Activated T-cell treated with anti-CD3 and anti-CD28 coated beads, Interleukin-2, amount 50 U/mL, for 4 hours (primary cell): ENCODE measurements around the gene JOSD2. TPM values are rescaled to one million over a fixed set of nuclear protein-coding genes. Genes with fewer than 3 reads are reported as not detected.

Source experiments
- ATAC-seq, 2 donors: fragments of 200-7000 bp; cut with Tn5 transposase; one replicate each; pipeline ENCODE4 v1.10.0; 2021
- DNase-seq: peaks from one replicate; pipeline ENCODE4 v3.0.0-alpha.2; 2020
- H3K27me3 Mint-ChIP-seq: one replicate; pipeline ENCODE4 v1.8.0; 2021; ENCODE audit warnings: low read depth, mixed read lengths
- H3K36me3 Mint-ChIP-seq: one replicate; pipeline ENCODE4 v1.8.0; 2022; ENCODE audit warnings: mixed read lengths; ENCODE audit not compliant: insufficient read depth
- H3K4me1 Mint-ChIP-seq: one replicate; pipeline ENCODE4 v1.8.0; 2021; ENCODE audit warnings: low read depth, mixed read lengths
- H3K4me3 Mint-ChIP-seq: one replicate; pipeline ENCODE4 v1.8.0; 2021; ENCODE audit warnings: mild to moderate bottlenecking, moderate library complexity, mixed read lengths
- H3K9me3 Mint-ChIP-seq: one replicate; pipeline ENCODE4 v1.8.0; 2021; ENCODE audit warnings: mixed read lengths
- total RNA-seq, 3 donors: library from RNA; stranded (reverse); gene quantifications; one replicate each; pipeline ENCODE4 v1.2.1, GENCODE V29; 2021

The JOSD2 gene
- total RNA-seq, 3 donors from 2014 or later, result 51.7 to 59.4 (median 55.6) TPM

- peaks cover 1% of the 10 kb centered on the region for H3K4me1 Mint-ChIP-seq
- H3K9me3 Mint-ChIP-seq, result no peaks in the 10 kb centered on the region
- H3K4me3 Mint-ChIP-seq, result no peak overlapping the region
- H3K27me3 Mint-ChIP-seq, result peaks cover 50% of the 10 kb centered on the region
- H3K36me3 Mint-ChIP-seq, result no peaks in the 10 kb centered on the region
- DNase-seq (no peak), ATAC-seq (no peak)
Measured at GRCh38 chr19:50550594-50550966, 39.6 kb upstream of the JOSD2 start.

- peaks cover 45% of the 10 kb centered on the region for H3K27me3 Mint-ChIP-seq
- ATAC-seq, result no peak
Measured at GRCh38 chr19:50549927-50550593, 39.1 kb upstream of the JOSD2 start.

GRCh38 chr19:50549059-50549926 is 38.3 kb upstream of the JOSD2 start:
- no peaks in the 10 kb centered on the region for H3K36me3 Mint-ChIP-seq
- H3K9me3 Mint-ChIP-seq, result no peaks in the 10 kb centered on the region
- H3K27me3 Mint-ChIP-seq, result peaks cover 39% of the 10 kb centered on the region
- DNase-seq (no peak), ATAC-seq (no peak)
- peaks cover 1% of the 10 kb centered on the region for H3K4me1 Mint-ChIP-seq
- H3K4me3 Mint-ChIP-seq, result no peak overlapping the region

More at GRCh38 chr19:50549927-50550593, 39.1 kb upstream of the JOSD2 start:
- peaks cover 1% of the 10 kb centered on the region for H3K4me1 Mint-ChIP-seq
- no peaks in the 10 kb centered on the region for H3K36me3 Mint-ChIP-seq
- no peaks in the 10 kb centered on the region for H3K9me3 Mint-ChIP-seq
- no peak for DNase-seq
- no peak overlapping the region for H3K4me3 Mint-ChIP-seq

- Mint-ChIP-seq H3K9me3 (no peaks in the 10 kb centered on the region), H3K4me1 (peaks cover 1% of the 10 kb centered on the region), H3K36me3 (no peaks in the 10 kb centered on the region), H3K27me3 (peaks cover 34% of the 10 kb centered on the region), H3K4me3 (no peak overlapping the region)
- ATAC-seq, result no peak
- no peak for DNase-seq
Measured at GRCh38 chr19:50548191-50549058, 37.4 kb upstream of the JOSD2 start.

GRCh38 chr19:50547385-50548190 is 36.6 kb upstream of the JOSD2 start:
- peaks cover 1% of the 10 kb centered on the region for H3K4me1 Mint-ChIP-seq
- ATAC-seq (no peak), DNase-seq (no peak)
- peaks cover 25% of the 10 kb centered on the region for H3K27me3 Mint-ChIP-seq
- no peaks in the 10 kb centered on the region for H3K36me3 Mint-ChIP-seq
- no peak overlapping the region for H3K4me3 Mint-ChIP-seq
- no peaks in the 10 kb centered on the region for H3K9me3 Mint-ChIP-seq

GRCh38 chr19:50546527-50547221 is 35.7 kb upstream of the JOSD2 start:
- H3K27me3 Mint-ChIP-seq, result peaks cover 19% of the 10 kb centered on the region

GRCh38 chr19:50542943-50543342 is 32.0 kb upstream of the JOSD2 start:
- Mint-ChIP-seq H3K36me3 (no peaks in the 10 kb centered on the region), H3K27me3 (no peaks in the 10 kb centered on the region), H3K4me3 (no peak overlapping the region), H3K4me1 (no peaks in the 10 kb centered on the region), H3K9me3 (no peaks in the 10 kb centered on the region)
- DNase-seq (no peak), ATAC-seq (no peak)

More at GRCh38 chr19:50546527-50547221, 35.7 kb upstream of the JOSD2 start:
- no peak overlapping the region for H3K4me3 Mint-ChIP-seq
- H3K36me3 Mint-ChIP-seq, result no peaks in the 10 kb centered on the region
- ATAC-seq (no peak), DNase-seq (no peak)
- H3K4me1 Mint-ChIP-seq, result peaks cover 1% of the 10 kb centered on the region
- H3K9me3 Mint-ChIP-seq, result no peaks in the 10 kb centered on the region

GRCh38 chr19:50537769-50538230 is 26.8 kb upstream of the JOSD2 start:
- H3K27me3 Mint-ChIP-seq, result peaks cover 16% of the 10 kb centered on the region
- H3K9me3 Mint-ChIP-seq, result peaks cover 7% of the 10 kb centered on the region
- H3K4me3 Mint-ChIP-seq, result no peak overlapping the region

GRCh38 chr19:50537306-50537685 is 26.3 kb upstream of the JOSD2 start:
- no peak for DNase-seq
- H3K4me1 Mint-ChIP-seq, result peaks cover 1% of the 10 kb centered on the region
- no peak overlapping the region for H3K4me3 Mint-ChIP-seq
- peaks cover 10% of the 10 kb centered on the region for H3K9me3 Mint-ChIP-seq
- no peaks in the 10 kb centered on the region for H3K36me3 Mint-ChIP-seq
- ATAC-seq, result peak in 1 of 2 donors; percentile 37
- peaks cover 21% of the 10 kb centered on the region for H3K27me3 Mint-ChIP-seq

More at GRCh38 chr19:50537769-50538230, 26.8 kb upstream of the JOSD2 start:
- Mint-ChIP-seq H3K4me1 (peaks cover 1% of the 10 kb centered on the region), H3K36me3 (no peaks in the 10 kb centered on the region)
- ATAC-seq (peak; percentile 58 to 61), DNase-seq (peak; percentile 55)

GRCh38 chr19:50536662-50537305 is 25.8 kb upstream of the JOSD2 start:
- peaks cover 10% of the 10 kb centered on the region for H3K9me3 Mint-ChIP-seq
- no peak overlapping the region for H3K4me3 Mint-ChIP-seq
- peaks cover 1% of the 10 kb centered on the region for H3K4me1 Mint-ChIP-seq
- H3K27me3 Mint-ChIP-seq, result peaks cover 23% of the 10 kb centered on the region
- ATAC-seq (no peak), DNase-seq (no peak)
- no peaks in the 10 kb centered on the region for H3K36me3 Mint-ChIP-seq

GRCh38 chr19:50535672-50536187 is 24.7 kb upstream of the JOSD2 start:
- H3K9me3 Mint-ChIP-seq, result peaks cover 10% of the 10 kb centered on the region
- H3K27me3 Mint-ChIP-seq, result peaks cover 30% of the 10 kb centered on the region
- DNase-seq, result no peak
- H3K4me3 Mint-ChIP-seq, result no peak overlapping the region
- peaks cover 1% of the 10 kb centered on the region for H3K4me1 Mint-ChIP-seq
- H3K36me3 Mint-ChIP-seq, result no peaks in the 10 kb centered on the region
- ATAC-seq, result no peak

- DNase-seq, result no peak
- no peak for ATAC-seq
- Mint-ChIP-seq H3K4me3 (no peak overlapping the region), H3K27me3 (peaks cover 37% of the 10 kb centered on the region), H3K36me3 (no peaks in the 10 kb centered on the region), H3K9me3 (peaks cover 10% of the 10 kb centered on the region), H3K4me1 (peaks cover 1% of the 10 kb centered on the region)
Measured at GRCh38 chr19:50534478-50534877, 23.5 kb upstream of the JOSD2 start.
